ENCODE data around the gene FLRT2. TPM values are rescaled to one million over a fixed set of nuclear protein-coding genes. Genes with fewer than 3 reads are reported as not detected.

FLRT2 gene
- total RNA-seq, 1 experiment from 2014 or later: 4.5 TPM

DNA sequence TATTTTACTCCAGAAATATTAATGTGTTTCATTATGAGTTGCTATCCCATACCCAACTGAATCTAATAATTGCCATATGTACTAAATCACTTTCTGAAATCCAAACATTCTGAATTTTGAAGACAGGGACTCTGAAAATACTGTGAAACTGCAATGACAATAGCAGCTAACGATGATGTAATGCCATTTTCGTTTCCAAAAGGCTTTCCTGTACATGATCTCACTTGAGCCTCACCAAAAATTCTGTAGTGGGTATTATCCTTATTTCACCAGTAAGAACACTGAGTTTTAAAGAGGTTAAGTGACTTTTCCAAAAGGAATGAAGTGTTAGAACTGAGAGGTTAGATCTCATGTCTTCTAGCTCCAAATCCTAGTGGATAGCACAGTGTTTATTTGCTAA lies 133.3 kb downstream of the FLRT2 start:
- DNase-seq (ENCODE audit: low read depth, low spot score) (no peak), ATAC-seq (no peak)
- in situ Hi-C loops (cut with HindIII; ENCODE audit: low pct_unique_long_range_greater_than_20kb, low sequenced_read_pairs) (no loop called here), intact Hi-C loops (cut with micrococcal nuclease; ENCODE audit: unreplicated experiment) (no loop called here)
- H3K4me3 ChIP-seq (ENCODE audit: low read depth in 2 of 2, low read length in 2 of 2): no peak overlapping the region
- H3K27ac ChIP-seq (ENCODE audit: low read length): no peak overlapping the region
- no peaks in the 10 kb centered on the region for H3K36me3 ChIP-seq (ENCODE audit: control insufficient read depth, insufficient read depth, low read length)
- no TSS peak for BruUV-seq (replicated peaks)
- CTCF ChIA-PET: no interaction called here
- no peaks in the 10 kb centered on the region for H3K27me3 ChIP-seq (ENCODE audit: control insufficient read depth, insufficient read depth, low read length)
- no peaks in the 10 kb centered on the region for H3K9me3 ChIP-seq (ENCODE audit: control insufficient read depth, insufficient read depth, low read depth, low read length)
- POLR2A ChIA-PET: no interaction called here
- TF ChIP-seq, protein P1, sequence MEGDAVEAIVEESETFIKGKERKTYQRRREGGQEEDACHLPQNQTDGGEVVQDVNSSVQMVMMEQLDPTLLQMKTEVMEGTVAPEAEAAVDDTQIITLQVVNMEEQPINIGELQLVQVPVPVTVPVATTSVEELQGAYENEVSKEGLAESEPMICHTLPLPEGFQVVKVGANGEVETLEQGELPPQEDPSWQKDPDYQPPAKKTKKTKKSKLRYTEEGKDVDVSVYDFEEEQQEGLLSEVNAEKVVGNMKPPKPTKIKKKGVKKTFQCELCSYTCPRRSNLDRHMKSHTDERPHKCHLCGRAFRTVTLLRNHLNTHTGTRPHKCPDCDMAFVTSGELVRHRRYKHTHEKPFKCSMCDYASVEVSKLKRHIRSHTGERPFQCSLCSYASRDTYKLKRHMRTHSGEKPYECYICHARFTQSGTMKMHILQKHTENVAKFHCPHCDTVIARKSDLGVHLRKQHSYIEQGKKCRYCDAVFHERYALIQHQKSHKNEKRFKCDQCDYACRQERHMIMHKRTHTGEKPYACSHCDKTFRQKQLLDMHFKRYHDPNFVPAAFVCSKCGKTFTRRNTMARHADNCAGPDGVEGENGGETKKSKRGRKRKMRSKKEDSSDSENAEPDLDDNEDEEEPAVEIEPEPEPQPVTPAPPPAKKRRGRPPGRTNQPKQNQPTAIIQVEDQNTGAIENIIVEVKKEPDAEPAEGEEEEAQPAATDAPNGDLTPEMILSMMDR (IDR thresholded peaks at IDR 0.05): no peak
- TF ChIP-seq POLR2AphosphoS5 (IDR thresholded peaks at IDR 0.05; ENCODE audit: low read depth, low read length): no peak
- no peak for TF ChIP-seq SIN3A (IDR thresholded peaks at IDR 0.05; ENCODE audit: borderline replicate concordance, insufficient read depth, low read depth, low read length)
- no peak for TF ChIP-seq TCF7L2 (IDR thresholded peaks at IDR 0.05; ENCODE audit: low read depth, low read length)
- H3K4me1 ChIP-seq (ENCODE audit: control insufficient read depth, insufficient read depth, low read length): no peaks in the 10 kb centered on the region

DNA sequence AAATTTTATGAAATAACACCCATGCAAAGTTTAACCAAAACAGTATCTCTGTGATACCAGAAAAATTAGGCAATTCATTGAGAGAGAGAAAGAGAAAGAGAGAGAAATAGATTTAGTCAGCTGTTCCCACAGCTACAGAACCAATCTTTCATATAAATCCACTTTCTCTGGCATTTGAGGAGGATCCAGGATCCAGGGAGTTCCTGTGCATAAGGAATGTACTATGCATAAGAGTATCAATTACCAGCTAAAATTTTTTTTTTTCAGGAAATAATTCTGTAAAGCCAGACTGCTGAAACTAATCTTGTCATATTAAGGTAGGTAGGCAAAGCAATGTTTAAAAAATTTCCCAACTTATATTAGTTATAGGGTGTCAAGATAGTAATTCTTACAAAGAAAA lies 133.7 kb downstream of the FLRT2 start:
- TF ChIP-seq POLR2AphosphoS5 (IDR thresholded peaks at IDR 0.05; ENCODE audit: low read depth, low read length): no peak
- TF ChIP-seq TCF7L2 (IDR thresholded peaks at IDR 0.05; ENCODE audit: low read depth, low read length): no peak
- TF ChIP-seq, protein P2, sequence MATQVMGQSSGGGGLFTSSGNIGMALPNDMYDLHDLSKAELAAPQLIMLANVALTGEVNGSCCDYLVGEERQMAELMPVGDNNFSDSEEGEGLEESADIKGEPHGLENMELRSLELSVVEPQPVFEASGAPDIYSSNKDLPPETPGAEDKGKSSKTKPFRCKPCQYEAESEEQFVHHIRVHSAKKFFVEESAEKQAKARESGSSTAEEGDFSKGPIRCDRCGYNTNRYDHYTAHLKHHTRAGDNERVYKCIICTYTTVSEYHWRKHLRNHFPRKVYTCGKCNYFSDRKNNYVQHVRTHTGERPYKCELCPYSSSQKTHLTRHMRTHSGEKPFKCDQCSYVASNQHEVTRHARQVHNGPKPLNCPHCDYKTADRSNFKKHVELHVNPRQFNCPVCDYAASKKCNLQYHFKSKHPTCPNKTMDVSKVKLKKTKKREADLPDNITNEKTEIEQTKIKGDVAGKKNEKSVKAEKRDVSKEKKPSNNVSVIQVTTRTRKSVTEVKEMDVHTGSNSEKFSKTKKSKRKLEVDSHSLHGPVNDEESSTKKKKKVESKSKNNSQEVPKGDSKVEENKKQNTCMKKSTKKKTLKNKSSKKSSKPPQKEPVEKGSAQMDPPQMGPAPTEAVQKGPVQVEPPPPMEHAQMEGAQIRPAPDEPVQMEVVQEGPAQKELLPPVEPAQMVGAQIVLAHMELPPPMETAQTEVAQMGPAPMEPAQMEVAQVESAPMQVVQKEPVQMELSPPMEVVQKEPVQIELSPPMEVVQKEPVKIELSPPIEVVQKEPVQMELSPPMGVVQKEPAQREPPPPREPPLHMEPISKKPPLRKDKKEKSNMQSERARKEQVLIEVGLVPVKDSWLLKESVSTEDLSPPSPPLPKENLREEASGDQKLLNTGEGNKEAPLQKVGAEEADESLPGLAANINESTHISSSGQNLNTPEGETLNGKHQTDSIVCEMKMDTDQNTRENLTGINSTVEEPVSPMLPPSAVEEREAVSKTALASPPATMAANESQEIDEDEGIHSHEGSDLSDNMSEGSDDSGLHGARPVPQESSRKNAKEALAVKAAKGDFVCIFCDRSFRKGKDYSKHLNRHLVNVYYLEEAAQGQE (IDR thresholded peaks at IDR 0.05; ENCODE audit: insufficient read depth in 1 of 2, low read depth in 2 of 2, low read length in 1 of 2): no peak
- TF ChIP-seq SIN3A (IDR thresholded peaks at IDR 0.05; ENCODE audit: borderline replicate concordance, insufficient read depth, low read depth, low read length): no peak
- TF ChIP-seq, protein P1 (IDR thresholded peaks at IDR 0.05): no peak
- Histone ChIP-seq H3K4me3 (ENCODE audit: low read depth in 2 of 2, low read length in 2 of 2) (no peak overlapping the region), H3K36me3 (ENCODE audit: control insufficient read depth, insufficient read depth, low read length) (no peaks in the 10 kb centered on the region), H3K9me3 (ENCODE audit: control insufficient read depth, insufficient read depth, low read depth, low read length) (no peaks in the 10 kb centered on the region), H3K4me1 (ENCODE audit: control insufficient read depth, insufficient read depth, low read length) (no peaks in the 10 kb centered on the region), H3K27me3 (ENCODE audit: control insufficient read depth, insufficient read depth, low read length) (no peaks in the 10 kb centered on the region), H3K27ac (ENCODE audit: low read length) (no peak overlapping the region)
- CTCF ChIA-PET: no interaction called here
- ATAC-seq (no peak), DNase-seq (ENCODE audit: low read depth, low spot score) (no peak)
- intact Hi-C loops (cut with micrococcal nuclease; ENCODE audit: unreplicated experiment) (no loop called here), in situ Hi-C loops (cut with HindIII; ENCODE audit: low pct_unique_long_range_greater_than_20kb, low sequenced_read_pairs) (no loop called here)
- BruUV-seq (replicated peaks): no TSS peak
- POLR2A ChIA-PET: no interaction called here
